22Rv1 (cell line): ENCODE results near the gene CPN2.

ENCODE experiments used
- CTCF ChIP-seq: fragments of 450-650 bp; IDR thresholded peaks from 2 replicates; pipeline ENCODE4 v1.5.1; 2017; ENCODE audit warnings: mild to moderate bottlenecking
- ZFX ChIP-seq: fragments of 450-650 bp; IDR thresholded peaks from 2 replicates; pipeline ENCODE4 v1.6.1; 2017; ENCODE audit warnings: antibody characterized with exemption, borderline replicate concordance

- TF ChIP-seq CTCF (no peak), ZFX (no peak)
Measured at GRCh38 chr3:194379231-194379630, 28.1 kb upstream of the CPN2 start.
